KOPT-K1 (cell line): ENCODE results near the gene PLPP4.

Experiments
- H3K27ac ChIP-seq: fragments of 200-600 bp; sonication (generic); 2 replicates; pipeline ENCODE4 v1.5.1; 2016; ENCODE audit warnings: antibody characterized with exemption, mild to moderate bottlenecking, low read depth, low read length; ENCODE audit not compliant: poor library complexity, severe bottlenecking
- H3K36me3 ChIP-seq: fragments of 200-600 bp; sonication (generic); 2 replicates; pipeline ENCODE4 v1.5.1; 2017; ENCODE audit warnings: antibody characterized with exemption, mild to moderate bottlenecking, low read length, moderate library complexity; ENCODE audit not compliant: insufficient read depth
- H3K9me3 ChIP-seq: fragments of 200-600 bp; sonication (generic); 2 replicates; pipeline ENCODE4 v1.5.1; 2017; ENCODE audit warnings: antibody characterized with exemption, low read length, mild to moderate bottlenecking; ENCODE audit not compliant: insufficient read depth, poor library complexity, severe bottlenecking

The PLPP4 gene

DNA sequence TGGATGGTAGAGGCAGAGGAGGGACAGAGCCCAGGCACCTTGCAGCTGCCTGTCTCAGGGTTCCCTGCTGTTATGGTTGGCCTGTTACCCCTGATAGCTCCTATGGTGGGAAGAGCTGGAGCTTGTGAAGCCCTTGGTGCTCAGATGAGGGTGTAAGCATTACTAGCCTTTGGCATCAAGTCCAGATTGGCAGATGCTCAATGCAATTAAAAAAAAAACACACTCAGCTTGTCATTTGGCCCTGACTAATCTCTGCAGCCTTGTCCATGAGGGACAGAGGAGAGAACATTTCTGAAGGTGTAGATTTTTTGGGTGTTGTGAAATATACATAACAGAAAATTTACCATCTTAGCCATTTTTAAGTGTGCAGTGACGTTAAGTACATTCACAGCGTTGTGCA, 86.3 kb downstream of the PLPP4 start:
- H3K9me3 ChIP-seq = no peaks in the 10 kb centered on the region
- H3K36me3 ChIP-seq = no peaks in the 10 kb centered on the region
- no peak overlapping the region for H3K27ac ChIP-seq

DNA sequence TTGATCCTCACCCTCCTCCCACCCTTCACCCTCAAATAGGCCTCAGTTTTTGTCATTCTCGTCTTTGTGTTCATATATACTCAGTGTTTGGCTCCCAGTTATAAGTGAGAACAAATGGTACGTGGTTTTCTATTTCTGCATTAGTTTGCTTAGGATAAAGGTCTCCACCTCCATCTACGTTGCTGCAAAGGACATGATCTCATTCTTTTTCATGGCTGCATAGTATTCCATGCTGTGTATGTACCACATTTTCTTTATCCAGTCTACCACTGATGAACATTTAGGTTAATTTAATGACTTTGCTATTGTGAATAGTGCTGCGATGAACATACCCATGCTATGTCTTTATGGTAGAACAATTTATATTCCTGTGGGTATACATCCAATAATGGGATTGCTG, 91.2 kb downstream of the PLPP4 start:
- H3K36me3 ChIP-seq = no peaks in the 10 kb centered on the region
- no peak overlapping the region for H3K27ac ChIP-seq
- no peaks in the 10 kb centered on the region for H3K9me3 ChIP-seq

DNA sequence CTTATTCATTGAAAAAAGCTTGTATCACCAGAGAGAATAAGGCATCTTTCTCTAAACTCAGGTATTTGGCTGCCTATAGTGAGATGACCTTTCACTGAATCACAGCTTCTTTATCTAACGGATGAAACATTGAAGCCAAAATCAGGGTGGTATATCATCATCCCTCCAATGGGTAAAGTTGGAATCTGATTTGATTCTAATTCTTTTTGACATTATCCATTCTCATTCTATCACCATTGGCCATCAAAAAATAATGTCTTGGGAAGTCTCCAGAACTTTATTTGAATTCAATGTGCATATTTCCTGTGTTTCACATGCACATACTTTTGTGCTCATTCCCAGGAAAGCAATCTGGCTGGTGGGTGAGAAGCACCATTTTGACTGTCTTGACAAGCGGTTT, 95.2 kb downstream of the PLPP4 start:
- no peak overlapping the region for H3K27ac ChIP-seq
- H3K36me3 ChIP-seq = no peaks in the 10 kb centered on the region
- H3K9me3 ChIP-seq = peaks cover 6% of the 10 kb centered on the region

DNA sequence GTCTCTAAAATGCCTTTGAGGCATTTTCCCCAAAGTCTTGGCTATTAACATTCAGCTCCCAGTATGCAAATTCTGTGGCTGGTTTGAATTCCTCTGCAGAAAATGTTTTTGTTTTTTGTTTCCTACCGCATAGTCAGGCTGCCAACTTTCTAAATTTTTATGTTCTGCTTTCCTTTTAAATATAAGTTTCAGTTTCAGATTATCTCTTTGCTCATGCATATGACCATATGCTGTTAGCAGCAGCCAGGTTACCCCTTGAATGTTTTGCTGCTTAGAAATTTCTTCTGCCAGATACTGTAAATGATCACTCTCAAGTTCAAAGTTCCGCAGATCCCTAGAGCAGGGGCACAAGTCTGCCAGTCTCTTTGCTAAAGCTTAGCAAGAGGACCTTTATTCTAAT, 96.9 kb downstream of the PLPP4 start:
- Histone ChIP-seq H3K27ac (no peak overlapping the region), H3K9me3 (peaks cover 6% of the 10 kb centered on the region)

DNA sequence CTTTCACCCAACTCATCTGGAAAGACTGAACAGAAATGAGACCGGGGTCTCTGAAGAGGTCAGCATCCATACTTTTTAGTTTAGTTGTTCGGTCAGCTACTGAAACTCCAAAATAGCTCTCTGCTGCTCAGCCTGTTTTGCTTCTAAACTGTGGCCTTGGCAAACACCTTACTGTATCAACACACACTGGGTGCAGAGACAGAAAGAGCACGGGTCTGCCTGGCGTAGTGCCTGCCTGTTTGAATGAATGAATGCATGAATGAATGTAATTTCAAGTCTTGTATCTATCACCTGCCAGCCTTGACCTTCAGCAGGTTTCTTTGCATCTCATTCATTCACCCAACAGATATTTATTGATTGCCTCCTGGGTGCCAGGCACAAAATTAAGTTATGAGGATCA, 98.4 kb downstream of the PLPP4 start:
- H3K36me3 ChIP-seq = no peaks in the 10 kb centered on the region
- H3K9me3 ChIP-seq = peaks cover 6% of the 10 kb centered on the region
- H3K27ac ChIP-seq = no peak overlapping the region

More for the DNA sequence above, 96.9 kb downstream of the PLPP4 start:
- H3K36me3 ChIP-seq = no peaks in the 10 kb centered on the region

DNA sequence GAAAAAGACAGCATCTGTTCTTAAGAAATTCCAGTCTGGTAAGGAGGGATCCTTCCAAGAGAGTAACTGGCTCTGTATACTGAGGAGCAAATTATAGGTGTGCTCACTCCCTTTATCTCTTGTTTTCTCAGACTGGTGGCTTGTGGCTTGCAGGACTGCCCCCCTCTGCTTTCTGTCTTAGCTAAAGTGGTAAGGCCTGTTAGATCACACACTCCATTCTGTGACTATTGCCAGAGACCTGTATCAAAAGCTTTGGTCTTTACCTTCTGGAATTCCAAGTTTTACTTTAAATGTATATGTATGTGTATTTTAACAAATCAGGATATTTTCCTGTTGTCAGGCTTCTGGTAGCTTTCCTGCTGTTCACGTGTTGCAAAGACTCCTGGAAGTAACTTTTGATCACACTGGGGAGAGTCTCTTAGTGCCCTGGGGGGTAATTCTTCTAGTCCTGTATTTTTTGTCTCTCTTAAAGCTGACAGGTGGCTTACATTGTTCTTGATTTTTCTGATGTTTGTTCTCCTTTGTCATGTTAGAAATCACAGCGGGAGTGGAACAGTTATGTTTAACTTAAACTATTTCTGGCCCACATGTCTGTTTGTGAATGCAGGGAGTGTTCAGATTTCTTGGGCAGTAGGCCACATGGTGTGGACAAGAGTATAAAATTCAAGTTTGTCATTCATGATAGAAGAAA, 99.0 kb downstream of the PLPP4 start:
- Histone ChIP-seq H3K9me3 (peaks cover 6% of the 10 kb centered on the region), H3K36me3 (no peaks in the 10 kb centered on the region), H3K27ac (no peak overlapping the region)

DNA sequence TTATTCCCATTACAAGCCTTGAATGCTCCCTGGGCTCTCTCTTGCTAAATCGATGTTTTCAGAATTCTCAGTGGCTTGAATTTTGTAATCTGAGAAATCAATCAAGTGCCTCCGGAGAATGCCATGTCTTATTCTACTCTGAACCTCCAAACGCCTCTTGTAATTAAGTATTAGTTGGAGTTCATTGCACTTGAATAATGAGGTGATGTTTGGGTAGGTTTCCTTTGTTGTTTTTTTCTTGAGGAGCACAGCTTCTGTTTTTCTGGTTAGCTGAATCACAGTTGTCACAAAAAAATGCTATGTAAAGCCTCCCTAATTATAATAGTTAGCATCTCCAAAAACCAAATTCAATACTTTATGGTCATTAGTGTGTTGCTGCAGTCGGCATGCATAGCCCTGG, 100.3 kb downstream of the PLPP4 start:
- H3K36me3 ChIP-seq = no peaks in the 10 kb centered on the region
- H3K27ac ChIP-seq = no peak overlapping the region
- H3K9me3 ChIP-seq = peaks cover 6% of the 10 kb centered on the region

DNA sequence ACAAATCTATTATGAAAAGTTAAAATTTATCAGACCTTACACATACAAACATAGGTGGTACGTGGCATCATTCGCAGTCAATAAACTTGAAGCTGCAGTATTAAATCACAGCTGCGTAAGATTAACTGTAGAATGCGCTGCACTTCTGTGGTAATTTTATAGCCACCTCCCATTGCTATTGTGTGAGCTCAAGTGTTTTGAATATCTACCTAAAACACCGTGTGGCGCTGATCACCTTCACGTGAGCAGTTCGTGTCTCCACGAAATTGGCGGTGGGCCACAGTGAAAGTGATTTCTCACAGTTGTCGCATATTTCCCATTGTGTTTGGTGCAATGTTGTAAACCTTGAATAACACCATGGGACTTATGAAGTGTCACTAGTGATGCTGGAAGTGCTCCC, 102.8 kb downstream of the PLPP4 start:
- H3K27ac ChIP-seq = no peak overlapping the region
- H3K9me3 ChIP-seq = no peaks in the 10 kb centered on the region
- H3K36me3 ChIP-seq = no peaks in the 10 kb centered on the region

DNA sequence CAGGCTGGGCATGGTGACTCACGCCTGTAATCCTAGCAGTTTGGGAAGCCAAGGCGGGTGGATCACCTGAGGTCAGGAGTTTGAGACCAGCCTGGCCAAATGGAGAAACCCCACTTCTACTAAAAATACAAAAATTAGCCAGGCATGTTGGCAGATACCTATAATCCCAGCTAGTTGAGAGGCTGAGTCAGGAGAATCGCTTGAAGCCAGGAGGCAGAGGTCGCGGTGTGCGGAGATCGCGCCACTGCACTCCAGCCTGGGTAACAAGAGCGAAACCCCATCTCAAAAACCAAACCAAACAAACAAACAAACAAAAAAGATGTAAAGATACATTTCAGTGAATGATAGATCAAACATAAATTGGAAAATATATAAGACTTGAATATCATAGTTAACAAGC, 105.9 kb downstream of the PLPP4 start:
- Histone ChIP-seq H3K36me3 (no peaks in the 10 kb centered on the region), H3K9me3 (no peaks in the 10 kb centered on the region), H3K27ac (no peak overlapping the region)

DNA sequence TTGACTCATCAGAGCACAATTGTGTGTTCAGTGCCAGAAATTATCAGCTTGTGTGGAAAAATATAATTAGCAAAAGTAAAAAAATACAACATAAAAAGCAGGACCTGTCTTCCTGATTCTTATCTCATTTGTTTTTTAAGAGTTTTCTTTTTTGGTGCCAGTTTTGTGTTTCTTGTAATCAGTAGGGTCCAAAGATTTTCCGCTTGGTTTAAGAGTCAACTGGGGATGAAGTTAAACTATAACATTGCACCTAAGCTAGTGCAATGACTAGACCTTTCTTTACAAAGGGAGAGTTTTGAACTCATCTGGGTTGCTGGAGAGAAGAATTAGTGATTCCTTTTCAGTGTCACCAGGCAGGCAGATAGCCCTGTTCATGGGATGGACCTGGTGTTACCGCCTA, 113.4 kb downstream of the PLPP4 start:
- Histone ChIP-seq H3K36me3 (no peaks in the 10 kb centered on the region), H3K27ac (no peak overlapping the region), H3K9me3 (no peaks in the 10 kb centered on the region)

DNA sequence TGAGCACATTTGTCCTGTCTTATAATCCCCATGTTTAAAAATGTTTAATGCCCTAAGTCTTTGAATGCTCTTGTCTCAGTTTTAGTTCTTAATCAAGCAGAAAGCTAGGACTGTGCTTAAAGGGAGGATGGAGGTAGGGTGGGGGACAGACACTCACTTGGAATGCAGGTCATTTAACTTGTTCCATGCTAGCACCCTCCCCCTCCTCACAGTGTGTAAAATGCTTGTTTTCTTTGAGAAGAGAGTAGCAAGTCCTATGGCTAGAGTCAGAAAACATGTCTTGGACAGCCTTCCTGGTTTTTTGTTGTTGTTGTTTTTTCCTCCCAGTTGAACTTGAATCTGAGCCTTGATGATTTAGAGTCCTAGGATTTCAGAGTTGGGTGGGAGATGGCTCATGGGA, 114.2 kb downstream of the PLPP4 start:
- H3K27ac ChIP-seq = no peak overlapping the region
- no peaks in the 10 kb centered on the region for H3K36me3 ChIP-seq
- no peaks in the 10 kb centered on the region for H3K9me3 ChIP-seq

DNA sequence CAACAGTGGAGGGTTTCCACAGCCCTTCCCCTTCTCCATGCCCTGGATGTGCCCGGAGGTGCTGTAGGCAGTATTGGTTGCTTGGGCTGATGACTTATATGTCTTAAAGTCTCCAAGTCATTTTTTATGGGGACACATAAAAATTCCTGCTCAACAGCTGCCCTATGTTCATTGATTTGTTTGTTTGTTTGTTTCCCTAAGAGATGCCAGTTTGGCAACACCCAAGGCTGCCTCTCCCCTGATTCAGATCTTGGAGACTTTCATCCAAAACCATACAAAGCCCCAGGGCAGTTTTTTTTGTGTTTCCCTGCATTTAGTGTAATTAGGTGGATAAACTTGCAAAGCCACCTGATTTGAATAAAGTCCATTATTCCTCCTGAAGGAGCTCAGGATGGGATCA, 115.3 kb downstream of the PLPP4 start:
- Histone ChIP-seq H3K9me3 (no peaks in the 10 kb centered on the region), H3K27ac (no peak overlapping the region), H3K36me3 (no peaks in the 10 kb centered on the region)

DNA sequence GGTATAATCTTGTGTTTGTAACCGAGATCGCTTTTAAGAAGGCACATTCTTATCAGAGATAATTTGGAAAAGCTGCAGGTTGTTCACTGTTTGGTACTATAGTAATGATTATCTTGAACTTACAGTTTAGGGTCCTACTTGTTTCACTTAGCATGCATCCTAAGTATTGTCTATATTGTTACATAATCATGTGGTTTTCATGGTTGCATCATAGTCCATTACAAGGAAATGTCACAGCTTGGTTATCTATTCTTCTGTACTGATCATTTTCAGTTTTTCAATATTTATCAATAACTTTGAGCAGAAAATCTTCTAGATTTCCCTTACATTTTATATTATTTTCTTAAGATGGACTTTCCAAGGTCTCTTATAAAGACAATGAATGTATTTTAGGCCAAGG, 116.3 kb downstream of the PLPP4 start:
- Histone ChIP-seq H3K27ac (no peak overlapping the region), H3K9me3 (no peaks in the 10 kb centered on the region), H3K36me3 (no peaks in the 10 kb centered on the region)

DNA sequence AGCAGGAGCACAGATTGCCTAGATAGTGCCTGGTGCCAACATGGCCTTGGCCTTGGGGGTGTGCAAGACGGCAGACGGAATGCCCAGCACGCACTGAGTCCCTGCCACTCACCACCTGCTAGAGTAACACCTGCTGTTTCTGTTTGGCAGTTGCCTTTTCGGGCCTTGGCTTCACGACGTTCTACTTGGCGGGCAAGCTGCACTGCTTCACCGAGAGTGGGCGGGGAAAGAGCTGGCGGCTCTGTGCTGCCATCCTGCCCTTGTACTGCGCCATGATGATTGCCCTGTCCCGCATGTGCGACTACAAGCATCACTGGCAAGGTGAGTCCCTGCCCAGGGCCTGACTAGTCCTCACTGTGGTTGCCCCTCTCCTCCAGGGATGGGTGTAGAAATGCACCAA, 118.0 kb downstream of the PLPP4 start:
- H3K36me3 ChIP-seq = no peaks in the 10 kb centered on the region
- H3K27ac ChIP-seq = no peak overlapping the region
- H3K9me3 ChIP-seq = no peaks in the 10 kb centered on the region

DNA sequence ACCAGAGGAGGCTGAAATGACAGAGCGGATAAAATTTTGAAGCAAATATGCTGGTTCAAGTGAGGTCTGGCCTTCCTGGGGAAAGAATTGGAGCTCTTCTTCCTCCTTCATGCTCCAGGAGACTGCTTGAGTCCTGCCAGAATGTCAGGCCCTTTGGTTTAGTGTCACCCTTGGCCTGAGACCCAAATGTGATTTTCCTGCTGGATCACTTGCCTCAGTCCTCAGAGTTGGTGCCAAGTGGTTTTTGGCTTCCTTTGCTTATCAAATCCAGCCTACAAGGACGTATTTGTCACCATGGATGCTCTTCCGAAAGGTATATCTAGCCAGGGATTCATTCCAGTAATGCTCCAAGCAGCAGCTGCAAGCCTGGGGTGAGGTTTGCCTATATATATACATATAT, 118.4 kb downstream of the PLPP4 start:
- no peaks in the 10 kb centered on the region for H3K9me3 ChIP-seq
- no peak overlapping the region for H3K27ac ChIP-seq
- H3K36me3 ChIP-seq = no peaks in the 10 kb centered on the region

DNA sequence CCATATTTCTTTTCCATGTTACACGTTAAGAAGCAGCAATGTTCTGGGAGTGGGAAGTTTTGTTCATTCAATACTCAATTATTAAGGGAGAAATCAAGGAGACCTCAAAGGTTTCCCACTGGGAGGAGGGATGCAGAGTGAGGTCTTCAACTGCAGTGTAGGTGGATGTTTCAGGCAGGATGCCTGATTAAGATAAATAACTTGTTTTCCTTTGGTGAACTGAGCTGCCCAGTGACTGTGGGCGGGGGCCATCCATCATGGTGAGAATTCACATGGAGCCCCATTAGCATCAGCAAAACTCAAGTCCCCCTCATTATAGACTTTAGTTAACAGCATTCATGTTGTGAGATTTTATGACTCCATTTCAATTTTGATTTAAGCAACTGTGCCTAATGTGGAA, 121.1 kb downstream of the PLPP4 start:
- Histone ChIP-seq H3K36me3 (no peaks in the 10 kb centered on the region), H3K27ac (no peak overlapping the region), H3K9me3 (no peaks in the 10 kb centered on the region)
